Mammary epithelial cell (primary cell): Measurements from ENCODE around the gene CCDC186.

Source experiments
- CTCF ChIP-seq, 2 donors: IDR thresholded peaks in 1 of 2; conservative IDR thresholded peaks in 1 of 2; 2 replicates each; pipeline ENCODE4 v1.5.1; 2011 to 2012; ENCODE audit warnings: inconsistent platforms in 2 of 2, low read length in 2 of 2, mild to moderate bottlenecking in 2 of 2, control low read depth in 1 of 2, low read depth in 1 of 2; ENCODE audit not compliant: insufficient read depth in 1 of 2; ENCODE audit errors: extremely low read depth in 1 of 2
- EZH2 ChIP-seq: IDR thresholded peaks from 2 replicates; pipeline ENCODE4 v1.6.1; 2012; ENCODE audit warnings: low read length, inconsistent platforms, borderline replicate concordance

GRCh38 chr10:114077815-114078219 is 96.2 kb downstream of the CCDC186 start:
- TF ChIP-seq CTCF (conservative IDR thresholded peaks at IDR 0.05 in 1 of 2, IDR thresholded peaks at IDR 0.05 in 1 of 2; ENCODE audit: extremely low read depth in 1 of 2, insufficient read depth in 1 of 2, low read depth in 1 of 2, low read length in 2 of 2): peak in 1 of 2 donors; percentile 6
- TF ChIP-seq EZH2: no peak
